H9 (cell line): ENCODE data around the gene RNF175. TPM values are rescaled to one million over a fixed set of nuclear protein-coding genes. Genes with fewer than 3 reads are reported as not detected.

ENCODE experiments used
- DNase-seq: peaks from one replicate; pipeline ENCODE4 v3.0.0-alpha.2; 2017
- H2AFZ ChIP-seq: one replicate; pipeline ENCODE4 v1.6.1; 2013; ENCODE audit warnings: mild to moderate bottlenecking, low read length, control low read depth, moderate library complexity
- H2AK5ac ChIP-seq: 2 replicates; pipeline ENCODE4 v1.6.1; 2013; ENCODE audit warnings: low read length, control low read depth, mixed read lengths; ENCODE audit not compliant: insufficient read length
- H2BK120ac ChIP-seq: one replicate; pipeline ENCODE4 v1.6.1; 2013; ENCODE audit warnings: low read depth, mild to moderate bottlenecking, low read length, control low read depth, inconsistent platforms; ENCODE audit not compliant: poor library complexity, severe bottlenecking
- H2BK12ac ChIP-seq: 2 replicates; pipeline ENCODE4 v1.6.1; 2013; ENCODE audit warnings: low read length, control low read depth, mixed read lengths, low read depth; ENCODE audit not compliant: insufficient read length
- H2BK15ac ChIP-seq: 2 replicates; pipeline ENCODE4 v1.6.1; 2013; ENCODE audit warnings: low read depth, low read length, control low read depth
- H2BK20ac ChIP-seq: one replicate; pipeline ENCODE4 v1.6.1; 2013; ENCODE audit warnings: low read depth, mild to moderate bottlenecking, low read length, control low read depth, inconsistent platforms; ENCODE audit not compliant: poor library complexity, severe bottlenecking
- H2BK5ac ChIP-seq: 2 replicates; pipeline ENCODE4 v1.6.1; 2013; ENCODE audit warnings: low read length, control low read depth, mixed read lengths; ENCODE audit not compliant: insufficient read length
- H3K14ac ChIP-seq: 2 replicates; pipeline ENCODE4 v1.6.1; 2013; ENCODE audit warnings: low read length, control low read depth; ENCODE audit not compliant: insufficient read depth
- H3K18ac ChIP-seq: 2 replicates; pipeline ENCODE4 v1.6.1; 2013; ENCODE audit warnings: low read depth, mild to moderate bottlenecking, mixed read lengths, low read length, control low read depth; ENCODE audit not compliant: insufficient read length
- H3K23ac ChIP-seq: 2 replicates; pipeline ENCODE4 v1.6.1; 2013; ENCODE audit warnings: low read length, control low read depth, mixed read lengths, low read depth; ENCODE audit not compliant: insufficient read length
- H3K23me2 ChIP-seq: 2 replicates; pipeline ENCODE4 v1.6.1; 2013; ENCODE audit warnings: low read depth, mild to moderate bottlenecking, mixed read lengths, low read length, control low read depth; ENCODE audit not compliant: insufficient read length, poor library complexity, severe bottlenecking
- H3K27ac ChIP-seq: 2 replicates; pipeline ENCODE4 v1.5.1; 2013; ENCODE audit warnings: low read length, control low read depth, mixed read lengths, low read depth; ENCODE audit not compliant: insufficient read length
- H3K27me3 ChIP-seq: 2 replicates; pipeline ENCODE4 v1.6.1; 2013; ENCODE audit warnings: low read length, control low read depth, inconsistent platforms; ENCODE audit not compliant: insufficient read depth
- H3K4ac ChIP-seq: 2 replicates; pipeline ENCODE4 v1.6.1; 2013; ENCODE audit warnings: low read depth, mild to moderate bottlenecking, control low read depth, inconsistent platforms, low read length, moderate library complexity
- H3K4me1 ChIP-seq: 2 replicates; pipeline ENCODE4 v1.6.1; 2013; ENCODE audit warnings: low read length, control low read depth, inconsistent platforms; ENCODE audit not compliant: insufficient read depth
- H3K4me2 ChIP-seq: 2 replicates; pipeline ENCODE4 v1.6.1; 2013; ENCODE audit warnings: low read length, control low read depth, mixed read lengths; ENCODE audit not compliant: insufficient read length, insufficient read depth
- H3K56ac ChIP-seq: 2 replicates; pipeline ENCODE4 v1.6.1; 2013; ENCODE audit warnings: low read depth, mild to moderate bottlenecking, mixed read lengths, low read length, control low read depth; ENCODE audit not compliant: insufficient read length
- H3K79me1 ChIP-seq: 2 replicates; pipeline ENCODE4 v1.6.1; 2013; ENCODE audit warnings: low read depth, mild to moderate bottlenecking, moderate library complexity, low read length, control low read depth, inconsistent platforms; ENCODE audit not compliant: insufficient read depth, poor library complexity, severe bottlenecking
- H3K79me2 ChIP-seq: 2 replicates; pipeline ENCODE4 v1.6.1; 2013; ENCODE audit warnings: low read length, control low read depth, inconsistent platforms; ENCODE audit not compliant: insufficient read depth
- H3K9ac ChIP-seq: 2 replicates; pipeline ENCODE4 v1.6.1; 2013; ENCODE audit warnings: low read length, control low read depth, mixed read lengths; ENCODE audit not compliant: insufficient read length; ENCODE audit errors: extremely low read depth
- H3K9me3 ChIP-seq: one replicate; pipeline ENCODE4 v1.6.1; 2013; ENCODE audit warnings: low read depth, low read length, inconsistent platforms; ENCODE audit not compliant: control insufficient read depth
- H3T11ph ChIP-seq: one replicate; pipeline ENCODE4 v1.6.1; 2013; ENCODE audit warnings: mild to moderate bottlenecking, low read length, control low read depth, inconsistent platforms
- H4K20me1 ChIP-seq: one replicate; pipeline ENCODE4 v1.6.1; 2013; ENCODE audit not compliant: control insufficient read depth, insufficient read length, insufficient read depth
- H4K5ac ChIP-seq: 2 replicates; pipeline ENCODE4 v1.6.1; 2013; ENCODE audit warnings: low read depth, mild to moderate bottlenecking, mixed read lengths, low read length, control low read depth; ENCODE audit not compliant: insufficient read length
- H4K8ac ChIP-seq: replicated peaks from 2 replicates; pipeline ENCODE4 v1.6.1; 2013; ENCODE audit warnings: low read length, control low read depth, mixed read lengths, low read depth; ENCODE audit not compliant: insufficient read length
- H4K91ac ChIP-seq: 2 replicates; pipeline ENCODE4 v1.6.1; 2013; ENCODE audit warnings: low read depth, mild to moderate bottlenecking, moderate library complexity, mixed read lengths, low read length, control low read depth; ENCODE audit not compliant: insufficient read length
- H3K27ac Mint-ChIP-seq, 3 experiments: 2 replicates in 2 of 3; 3 replicates in 1 of 3; pipeline ENCODE4 v1.8.0; 2020 to 2021; ENCODE audit warnings: mixed read lengths in 3 of 3, mild to moderate bottlenecking in 1 of 3, moderate library complexity in 1 of 3
- H3K27me3 Mint-ChIP-seq: 2 replicates; pipeline ENCODE4 v1.8.0; 2021; ENCODE audit warnings: low read depth, mild to moderate bottlenecking, moderate library complexity, mixed read lengths
- H3K36me3 Mint-ChIP-seq, 3 experiments: 2 replicates in 2 of 3; 3 replicates in 1 of 3; pipeline ENCODE4 v1.8.0; 2020 to 2021; ENCODE audit warnings: low read depth in 3 of 3, mixed read lengths in 3 of 3; ENCODE audit not compliant: insufficient read depth in 1 of 3
- H3K4me1 Mint-ChIP-seq, 2 experiments: 2 replicates each; pipeline ENCODE4 v1.8.0; 2020; ENCODE audit warnings: mixed read lengths in 2 of 2
- H3K4me3 Mint-ChIP-seq, 2 experiments: 2 replicates in 1 of 2; 3 replicates in 1 of 2; pipeline ENCODE4 v1.8.0; 2020 to 2021; ENCODE audit warnings: mild to moderate bottlenecking in 2 of 2, mixed read lengths in 2 of 2, moderate library complexity in 1 of 2
- H3K9me3 Mint-ChIP-seq, 2 experiments: 2 replicates in 1 of 2; 3 replicates in 1 of 2; pipeline ENCODE4 v1.8.0; 2020; ENCODE audit warnings: mild to moderate bottlenecking in 2 of 2, mixed read lengths in 2 of 2, moderate library complexity in 1 of 2
- WGBS: extraction: QIAGEN DNeasy Blood & Tissue Kit; methylation state at CpG from one replicate; pipeline ENCODE4 v1.1.7; 2013; ENCODE audit warnings: missing lambda C conversion rate, low lambda C conversion rate, mixed read lengths; ENCODE audit not compliant: insufficient read length; ENCODE audit errors: extremely low coverage; 5-methylcytosine and 5-hydroxymethylcytosine counted together
- total RNA-seq: library from RNA; stranded (reverse); gene quantifications from 2 replicates; pipeline ENCODE4 v1.2.1, GENCODE V29; 2021
- TF ChIP-seq, protein P1 (sequence below): fragments of 200-600 bp; sonication (generic); conservative IDR thresholded peaks from 3 replicates; pipeline ENCODE4 v1.8.0; 2021; ENCODE audit warnings: antibody characterized with exemption, mild to moderate bottlenecking

RNF175 gene
- total RNA-seq, 1 experiment from 2014 or later: 4.3 TPM

DNA sequence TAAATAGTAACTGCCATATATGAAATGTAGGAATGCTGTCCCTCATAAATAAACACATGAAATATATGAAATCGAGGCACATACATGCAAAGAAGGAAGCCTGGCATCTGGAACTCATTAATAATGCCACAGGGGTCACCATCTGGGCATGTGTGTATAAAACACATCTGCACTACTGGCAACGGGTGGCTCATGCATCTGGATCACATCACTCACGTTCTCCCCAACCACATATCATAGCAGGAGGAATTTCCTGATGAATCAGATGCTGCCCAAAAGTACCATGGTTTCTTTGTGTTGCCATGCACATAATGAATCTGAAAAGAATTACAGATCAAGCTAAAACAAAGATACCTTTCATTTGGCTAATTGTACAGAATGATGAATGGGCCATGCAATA is 28.6 kb downstream of the RNF175 start:
- no peak overlapping the region for H2BK12ac ChIP-seq
- H3K23ac ChIP-seq: no peak overlapping the region
- no peaks in the 10 kb centered on the region for H3K27me3 Mint-ChIP-seq
- H3K23me2 ChIP-seq: no peaks in the 10 kb centered on the region
- H3K4me2 ChIP-seq: no peak overlapping the region
- H3K4ac ChIP-seq: no peak overlapping the region
- H4K20me1 ChIP-seq: no peaks in the 10 kb centered on the region
- no peak overlapping the region for H2BK120ac ChIP-seq
- no peak overlapping the region for H3K27ac ChIP-seq
- no peaks in the 10 kb centered on the region for H3K9me3 Mint-ChIP-seq
- 0 out of 7 replicates have a peak, but pooled peaks cover 0 to 1% (median 0%) of the 10 kb centered on the region in 3 experiments for H3K36me3 Mint-ChIP-seq
- no peaks in the 10 kb centered on the region for H3K9me3 ChIP-seq
- no peak overlapping the region; a peak in 2 of 7 replicates for H3K27ac Mint-ChIP-seq
- no peak overlapping the region for H4K5ac ChIP-seq
- no peaks in the 10 kb centered on the region for H3K79me2 ChIP-seq
- H3K79me1 ChIP-seq: no peaks in the 10 kb centered on the region
- no peak overlapping the region for H3K56ac ChIP-seq
- H2BK5ac ChIP-seq: no peak overlapping the region
- no peak for DNase-seq
- no peak overlapping the region for H3K9ac ChIP-seq
- H2BK20ac ChIP-seq: no peak overlapping the region
- no CpG with 5 or more reads among the region's 3 CpGs for WGBS
- no peak overlapping the region for H4K91ac ChIP-seq
- no peak overlapping the region for H2AK5ac ChIP-seq
- no peak overlapping the region for H3K18ac ChIP-seq
- H4K8ac ChIP-seq: no peak overlapping the region
- TF ChIP-seq, protein P1, sequence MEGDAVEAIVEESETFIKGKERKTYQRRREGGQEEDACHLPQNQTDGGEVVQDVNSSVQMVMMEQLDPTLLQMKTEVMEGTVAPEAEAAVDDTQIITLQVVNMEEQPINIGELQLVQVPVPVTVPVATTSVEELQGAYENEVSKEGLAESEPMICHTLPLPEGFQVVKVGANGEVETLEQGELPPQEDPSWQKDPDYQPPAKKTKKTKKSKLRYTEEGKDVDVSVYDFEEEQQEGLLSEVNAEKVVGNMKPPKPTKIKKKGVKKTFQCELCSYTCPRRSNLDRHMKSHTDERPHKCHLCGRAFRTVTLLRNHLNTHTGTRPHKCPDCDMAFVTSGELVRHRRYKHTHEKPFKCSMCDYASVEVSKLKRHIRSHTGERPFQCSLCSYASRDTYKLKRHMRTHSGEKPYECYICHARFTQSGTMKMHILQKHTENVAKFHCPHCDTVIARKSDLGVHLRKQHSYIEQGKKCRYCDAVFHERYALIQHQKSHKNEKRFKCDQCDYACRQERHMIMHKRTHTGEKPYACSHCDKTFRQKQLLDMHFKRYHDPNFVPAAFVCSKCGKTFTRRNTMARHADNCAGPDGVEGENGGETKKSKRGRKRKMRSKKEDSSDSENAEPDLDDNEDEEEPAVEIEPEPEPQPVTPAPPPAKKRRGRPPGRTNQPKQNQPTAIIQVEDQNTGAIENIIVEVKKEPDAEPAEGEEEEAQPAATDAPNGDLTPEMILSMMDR: no peak
- no peaks in the 10 kb centered on the region for H3K4me1 ChIP-seq
- no peak overlapping the region for H2BK15ac ChIP-seq
- no peak overlapping the region for H2AFZ ChIP-seq
- H3K4me1 Mint-ChIP-seq: peaks cover 5 to 8% of the 10 kb centered on the region in 2 experiments; a peak in 3 of 4 replicates
- no peaks in the 10 kb centered on the region for H3K27me3 ChIP-seq
- no peak overlapping the region for H3K4me3 Mint-ChIP-seq
- H3T11ph ChIP-seq: no peak overlapping the region
- no peak overlapping the region for H3K14ac ChIP-seq
